Liver (tissue), 9 donors: ENCODE results near the gene DNAJB1. TPM values are rescaled to one million over a fixed set of nuclear protein-coding genes. Genes with fewer than 3 reads are reported as not detected.
A peak's percentile ranks its signal among the peaks of the same experiment; 100 is the strongest.

ENCODE experiments used
- DNase-seq: peaks from one replicate; pipeline ENCODE4 v3.0.0-alpha.2; 2017; ENCODE audit warnings: low spot score
- H3K27ac ChIP-seq, 2 donors: one replicate each; pipeline ENCODE4 v1.7.0; 2013; ENCODE audit warnings: inconsistent platforms in 2 of 2, low read length in 2 of 2, control low read depth in 1 of 2, low read depth in 1 of 2, mild to moderate bottlenecking in 1 of 2
- H3K27me3 ChIP-seq, 4 donors: one replicate each; pipeline versions ENCODE4 v1.6.1 to v1.7.0; 2013; ENCODE audit warnings: low read length in 3 of 4, inconsistent platforms in 1 of 4, mild to moderate bottlenecking in 1 of 4, moderate library complexity in 1 of 4; ENCODE audit not compliant: control insufficient read depth in 4 of 4, insufficient read depth in 4 of 4
- H3K36me3 ChIP-seq, 4 donors: one replicate each; pipeline versions ENCODE4 v1.6.1 to v1.7.0; 2013; ENCODE audit warnings: low read length in 3 of 4, mild to moderate bottlenecking in 3 of 4, low read depth in 1 of 4, moderate library complexity in 1 of 4; ENCODE audit not compliant: control insufficient read depth in 4 of 4, insufficient read depth in 3 of 4
- H3K4me1 ChIP-seq, 4 donors: one replicate each; pipeline versions ENCODE4 v1.6.1 to v1.7.0; 2013; ENCODE audit warnings: low read length in 3 of 4, mild to moderate bottlenecking in 3 of 4, moderate library complexity in 1 of 4; ENCODE audit not compliant: control insufficient read depth in 4 of 4, insufficient read depth in 4 of 4
- H3K4me3 ChIP-seq, 3 donors: one replicate each; pipeline versions ENCODE4 v1.6.1 to v1.7.0; 2013; ENCODE audit warnings: low read length in 3 of 3, control low read depth in 1 of 3, low read depth in 1 of 3, mild to moderate bottlenecking in 1 of 3
- H3K9ac ChIP-seq, 2 donors: one replicate each; pipeline ENCODE4 v1.7.0; 2013; ENCODE audit warnings: low read length in 2 of 2, mild to moderate bottlenecking in 2 of 2, moderate library complexity in 2 of 2, control low read depth in 1 of 2, low read depth in 1 of 2
- H3K9me3 ChIP-seq, 4 donors: one replicate each; pipeline versions ENCODE4 v1.6.1 to v1.7.0; 2013; ENCODE audit warnings: low read length in 3 of 4; ENCODE audit not compliant: control insufficient read depth in 4 of 4
- EGR1 ChIP-seq, 2 donors: IDR thresholded peaks; 2 replicates each; pipeline ENCODE4 v1.6.1; 2016 to 2018; ENCODE audit warnings: antibody characterized with exemption in 2 of 2, low read depth in 2 of 2
- FOXA1 ChIP-seq: IDR thresholded peaks from 2 replicates; pipeline ENCODE4 v1.6.1; 2016; ENCODE audit warnings: antibody characterized with exemption
- FOXA2 ChIP-seq: IDR thresholded peaks from 2 replicates; pipeline ENCODE4 v1.6.1; 2016; ENCODE audit warnings: antibody characterized with exemption
- GABPA ChIP-seq, 2 donors: IDR thresholded peaks in 1 of 2; conservative IDR thresholded peaks in 1 of 2; 2 replicates each; pipeline ENCODE4 v1.6.1; 2016; ENCODE audit warnings: antibody characterized with exemption in 2 of 2, mild to moderate bottlenecking in 1 of 2, moderate library complexity in 1 of 2
- HNF4G ChIP-seq: IDR thresholded peaks from 2 replicates; pipeline ENCODE4 v1.6.1; 2016; ENCODE audit warnings: antibody characterized with exemption
- RXRA ChIP-seq, 2 donors: IDR thresholded peaks; 2 replicates each; pipeline ENCODE4 v1.6.1; 2017 to 2018; ENCODE audit warnings: antibody characterized with exemption in 2 of 2, mild to moderate bottlenecking in 1 of 2
- SP1 ChIP-seq: IDR thresholded peaks from 2 replicates; pipeline ENCODE4 v1.6.1; 2018; ENCODE audit warnings: antibody characterized with exemption, mild to moderate bottlenecking
- TAF1 ChIP-seq: conservative IDR thresholded peaks from 2 replicates; pipeline ENCODE4 v1.6.1; 2016; ENCODE audit warnings: antibody characterized with exemption, mild to moderate bottlenecking
- YY1 ChIP-seq: IDR thresholded peaks from 2 replicates; pipeline ENCODE4 v1.6.1; 2016; ENCODE audit warnings: antibody characterized with exemption, mild to moderate bottlenecking
- ZBTB33 ChIP-seq: IDR thresholded peaks from 2 replicates; pipeline ENCODE4 v1.6.1; 2016; ENCODE audit warnings: antibody characterized with exemption
- WGBS: extraction: QIAGEN DNeasy Blood & Tissue Kit; methylation state at CpG from one replicate; pipeline ENCODE4 v1.1.7; 2013; 5-methylcytosine and 5-hydroxymethylcytosine counted together
- polyA plus RNA-seq, 2 donors: library from polyadenylated mRNA; stranded (reverse) in 1 of 2; unstranded in 1 of 2; fragments of 200-250 nt in 1 of 2; fragments of >200 nt in 1 of 2; fragmentation: Nextera tagmentation in 1 of 2; extraction: Ambion mirVana in 1 of 2; gene quantifications; one replicate each; pipeline versions ENCODE4 v1.2.1 to v1.2.3, GENCODE V29; 2013 to 2015
- total RNA-seq, 2 donors: library from RNA; depleted of rRNA; stranded (reverse); fragments of >200 nt; gene quantifications; one replicate each; pipeline ENCODE4 v1.2.3, GENCODE V29; 2014
- TF ChIP-seq, protein P1 (sequence below): IDR thresholded peaks from 2 replicates; pipeline ENCODE4 v1.6.1; 2016; ENCODE audit warnings: antibody characterized with exemption, mild to moderate bottlenecking
- TF ChIP-seq, protein P2 (sequence below): fragments of 150-350 bp; IDR thresholded peaks from 2 replicates; pipeline ENCODE4 v1.5.1; 2017; ENCODE audit warnings: improper control_type of control experiment, low read depth, low read length; ENCODE audit not compliant: missing input control
- donor health status: healthy.
- donor health status: healthy.
- donor health status: healthy.
- donor health status: healthy.
- donor health status: healthy.

DNAJB1 gene
- total and polyA plus RNA-seq, 4 donors = 29.4 to 43.0 (median 34.5) TPM

GRCh38 chr19:14474827-14475226, 43.4 kb downstream of the DNAJB1 start:
- H3K9me3 ChIP-seq = no peaks in the 10 kb centered on the region
- H3K4me3 ChIP-seq = no peak overlapping the region
- H3K4me1 ChIP-seq = peaks cover 5 to 27% (median 18%) of the 10 kb centered on the region in 4 donors
- TF ChIP-seq, protein P1, sequence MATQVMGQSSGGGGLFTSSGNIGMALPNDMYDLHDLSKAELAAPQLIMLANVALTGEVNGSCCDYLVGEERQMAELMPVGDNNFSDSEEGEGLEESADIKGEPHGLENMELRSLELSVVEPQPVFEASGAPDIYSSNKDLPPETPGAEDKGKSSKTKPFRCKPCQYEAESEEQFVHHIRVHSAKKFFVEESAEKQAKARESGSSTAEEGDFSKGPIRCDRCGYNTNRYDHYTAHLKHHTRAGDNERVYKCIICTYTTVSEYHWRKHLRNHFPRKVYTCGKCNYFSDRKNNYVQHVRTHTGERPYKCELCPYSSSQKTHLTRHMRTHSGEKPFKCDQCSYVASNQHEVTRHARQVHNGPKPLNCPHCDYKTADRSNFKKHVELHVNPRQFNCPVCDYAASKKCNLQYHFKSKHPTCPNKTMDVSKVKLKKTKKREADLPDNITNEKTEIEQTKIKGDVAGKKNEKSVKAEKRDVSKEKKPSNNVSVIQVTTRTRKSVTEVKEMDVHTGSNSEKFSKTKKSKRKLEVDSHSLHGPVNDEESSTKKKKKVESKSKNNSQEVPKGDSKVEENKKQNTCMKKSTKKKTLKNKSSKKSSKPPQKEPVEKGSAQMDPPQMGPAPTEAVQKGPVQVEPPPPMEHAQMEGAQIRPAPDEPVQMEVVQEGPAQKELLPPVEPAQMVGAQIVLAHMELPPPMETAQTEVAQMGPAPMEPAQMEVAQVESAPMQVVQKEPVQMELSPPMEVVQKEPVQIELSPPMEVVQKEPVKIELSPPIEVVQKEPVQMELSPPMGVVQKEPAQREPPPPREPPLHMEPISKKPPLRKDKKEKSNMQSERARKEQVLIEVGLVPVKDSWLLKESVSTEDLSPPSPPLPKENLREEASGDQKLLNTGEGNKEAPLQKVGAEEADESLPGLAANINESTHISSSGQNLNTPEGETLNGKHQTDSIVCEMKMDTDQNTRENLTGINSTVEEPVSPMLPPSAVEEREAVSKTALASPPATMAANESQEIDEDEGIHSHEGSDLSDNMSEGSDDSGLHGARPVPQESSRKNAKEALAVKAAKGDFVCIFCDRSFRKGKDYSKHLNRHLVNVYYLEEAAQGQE = no peak
- TF ChIP-seq YY1 (no peak), TAF1 (no peak), SP1 (no peak), FOXA2 (no peak), GABPA (IDR thresholded peaks at IDR 0.05 in 1 of 2, conservative IDR thresholded peaks at IDR 0.05 in 1 of 2) (no peak), EGR1 (IDR thresholded peaks at IDR 0.05; ENCODE audit: low read depth in 2 of 2) (no peak), HNF4G (no peak), ZBTB33 (no peak), FOXA1 (no peak)
- DNase-seq = no peak
- H3K27ac ChIP-seq = no peak overlapping the region
- H3K36me3 ChIP-seq = peaks cover 2 to 14% (median 7%) of the 10 kb centered on the region in 4 donors
- peaks cover 0 to 3% (median 0%) of the 10 kb centered on the region in 4 donors for H3K27me3 ChIP-seq
- no peak overlapping the region for H3K9ac ChIP-seq
- 49% methylated on average over 12 of the region's 12 CpGs for WGBS

- H3K27me3 ChIP-seq = peaks cover 0 to 3% (median 0%) of the 10 kb centered on the region in 4 donors
- DNase-seq = no peak
- 19% methylated on average over 53 of the region's 53 CpGs for WGBS
- peaks cover 3 to 18% (median 9%) of the 10 kb centered on the region in 4 donors for H3K36me3 ChIP-seq
- H3K9me3 ChIP-seq = no peaks in the 10 kb centered on the region
- H3K9ac ChIP-seq = no peak overlapping the region
- TF ChIP-seq FOXA2 (no peak), TAF1 (no peak), RXRA (IDR thresholded peaks at IDR 0.05) (no peak)
- TF ChIP-seq, protein P2, sequence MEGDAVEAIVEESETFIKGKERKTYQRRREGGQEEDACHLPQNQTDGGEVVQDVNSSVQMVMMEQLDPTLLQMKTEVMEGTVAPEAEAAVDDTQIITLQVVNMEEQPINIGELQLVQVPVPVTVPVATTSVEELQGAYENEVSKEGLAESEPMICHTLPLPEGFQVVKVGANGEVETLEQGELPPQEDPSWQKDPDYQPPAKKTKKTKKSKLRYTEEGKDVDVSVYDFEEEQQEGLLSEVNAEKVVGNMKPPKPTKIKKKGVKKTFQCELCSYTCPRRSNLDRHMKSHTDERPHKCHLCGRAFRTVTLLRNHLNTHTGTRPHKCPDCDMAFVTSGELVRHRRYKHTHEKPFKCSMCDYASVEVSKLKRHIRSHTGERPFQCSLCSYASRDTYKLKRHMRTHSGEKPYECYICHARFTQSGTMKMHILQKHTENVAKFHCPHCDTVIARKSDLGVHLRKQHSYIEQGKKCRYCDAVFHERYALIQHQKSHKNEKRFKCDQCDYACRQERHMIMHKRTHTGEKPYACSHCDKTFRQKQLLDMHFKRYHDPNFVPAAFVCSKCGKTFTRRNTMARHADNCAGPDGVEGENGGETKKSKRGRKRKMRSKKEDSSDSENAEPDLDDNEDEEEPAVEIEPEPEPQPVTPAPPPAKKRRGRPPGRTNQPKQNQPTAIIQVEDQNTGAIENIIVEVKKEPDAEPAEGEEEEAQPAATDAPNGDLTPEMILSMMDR = no peak
- TF ChIP-seq, protein P1 = no peak
- H3K27ac ChIP-seq = no peak overlapping the region
- peak overlapping the region in 1 of 3 donors; percentile 45 for H3K4me3 ChIP-seq
- peaks cover 5 to 27% (median 18%) of the 10 kb centered on the region in 4 donors for H3K4me1 ChIP-seq
Measured at GRCh38 chr19:14473978-14474578, 44.1 kb downstream of the DNAJB1 start.
